Glutamatergic neuron (in vitro differentiated cells): ENCODE measurements around the gene PPIB. TPM values are rescaled to one million over a fixed set of nuclear protein-coding genes. Genes with fewer than 3 reads are reported as not detected.
A peak's percentile ranks its signal among the peaks of the same experiment; 100 is the strongest.

Experiments used
- DNase-seq: peaks from one replicate; pipeline ENCODE4 v3.0.0; 2022
- H3K27ac Mint-ChIP-seq: one replicate; pipeline ENCODE4 v1.8.0; 2020; ENCODE audit warnings: mild to moderate bottlenecking, mixed read lengths, inconsistent platforms; ENCODE audit not compliant: unreplicated experiment
- H3K27me3 Mint-ChIP-seq: one replicate; pipeline ENCODE4 v1.8.0; 2020; ENCODE audit warnings: mild to moderate bottlenecking, moderate library complexity, mixed read lengths, inconsistent platforms; ENCODE audit not compliant: unreplicated experiment
- H3K36me3 Mint-ChIP-seq: one replicate; pipeline ENCODE4 v1.8.0; 2020; ENCODE audit warnings: mild to moderate bottlenecking, mixed read lengths, inconsistent platforms; ENCODE audit not compliant: unreplicated experiment
- H3K4me1 Mint-ChIP-seq: one replicate; pipeline ENCODE4 v1.8.0; 2020; ENCODE audit warnings: mild to moderate bottlenecking, low read depth, mixed read lengths, inconsistent platforms; ENCODE audit not compliant: unreplicated experiment
- H3K4me3 Mint-ChIP-seq: one replicate; pipeline ENCODE4 v1.8.0; 2020; ENCODE audit warnings: mild to moderate bottlenecking, mixed read lengths, inconsistent platforms; ENCODE audit not compliant: unreplicated experiment
- H3K9me3 Mint-ChIP-seq: one replicate; pipeline ENCODE4 v1.8.0; 2020; ENCODE audit warnings: mild to moderate bottlenecking, moderate library complexity, mixed read lengths, inconsistent platforms; ENCODE audit not compliant: unreplicated experiment
- CTCF ChIP-seq: fragments of 200-600 bp; sonication (generic); IDR thresholded peaks from one replicate; pipeline ENCODE4 v1.5.0; 2021; ENCODE audit not compliant: partially characterized antibody, unreplicated experiment
- total RNA-seq: library from RNA; stranded (reverse); fragmentation: NEBNext Ultra II Directional; extraction: Animal tissue kit (Norgen Biotek cat#: 25700); gene quantifications from one replicate; pipeline ENCODE4 v1.2.1, GENCODE V29; 2021; ENCODE audit not compliant: unreplicated experiment

The PPIB gene
- total RNA-seq, 1 donor from 2014 or later = 228 TPM

- no peak overlapping the region for H3K4me3 Mint-ChIP-seq
- H3K4me1 Mint-ChIP-seq = peaks cover 14% of the 10 kb centered on the region
- H3K9me3 Mint-ChIP-seq = no peaks in the 10 kb centered on the region
- TF ChIP-seq CTCF = no peak
- no peaks in the 10 kb centered on the region for H3K36me3 Mint-ChIP-seq
- peaks cover 2% of the 10 kb centered on the region for H3K27me3 Mint-ChIP-seq
- no peak for DNase-seq
- no peak overlapping the region for H3K27ac Mint-ChIP-seq
Measured at GRCh38 chr15:64205202-64205601, 42.4 kb upstream of the PPIB start.

- Mint-ChIP-seq H3K4me3 (no peak overlapping the region), H3K36me3 (no peaks in the 10 kb centered on the region), H3K27ac (peak overlapping the region; percentile 13), H3K27me3 (no peaks in the 10 kb centered on the region), H3K4me1 (peaks cover 3% of the 10 kb centered on the region), H3K9me3 (no peaks in the 10 kb centered on the region)
- TF ChIP-seq CTCF = no peak
- DNase-seq = no peak
Measured at GRCh38 chr15:64197425-64197824, 34.6 kb upstream of the PPIB start.

GRCh38 chr15:64193971-64194370, 31.1 kb upstream of the PPIB start:
- TF ChIP-seq CTCF = no peak
- no peak overlapping the region for H3K27ac Mint-ChIP-seq
- H3K36me3 Mint-ChIP-seq = no peaks in the 10 kb centered on the region
- no peaks in the 10 kb centered on the region for H3K27me3 Mint-ChIP-seq
- no peak for DNase-seq
- no peak overlapping the region for H3K4me3 Mint-ChIP-seq
- no peaks in the 10 kb centered on the region for H3K9me3 Mint-ChIP-seq
- H3K4me1 Mint-ChIP-seq = peaks cover 3% of the 10 kb centered on the region

GRCh38 chr15:64191971-64192830, 29.4 kb upstream of the PPIB start:
- H3K4me3 Mint-ChIP-seq = no peak overlapping the region
- no peaks in the 10 kb centered on the region for H3K36me3 Mint-ChIP-seq
- no peaks in the 10 kb centered on the region for H3K27me3 Mint-ChIP-seq
- H3K27ac Mint-ChIP-seq = no peak overlapping the region
- no peaks in the 10 kb centered on the region for H3K4me1 Mint-ChIP-seq
- no peaks in the 10 kb centered on the region for H3K9me3 Mint-ChIP-seq
- no peak for TF ChIP-seq CTCF
- no peak for DNase-seq
